Esophagus (tissue), 2 donors: ENCODE measurements around the gene ASB10. TPM values are rescaled to one million over a fixed set of nuclear protein-coding genes. Genes with fewer than 3 reads are reported as not detected.

Source experiments
- H3K27ac ChIP-seq, 2 donors: one replicate each; pipeline ENCODE4 v1.5.1; 2013; ENCODE audit warnings: low read depth in 2 of 2, mild to moderate bottlenecking in 2 of 2, inconsistent platforms in 1 of 2, low read length in 1 of 2, moderate library complexity in 1 of 2
- H3K27me3 ChIP-seq, 2 donors: one replicate each; pipeline ENCODE4 v1.6.1; 2013; ENCODE audit warnings: low read length in 2 of 2, control low read depth in 1 of 2, mild to moderate bottlenecking in 1 of 2; ENCODE audit not compliant: insufficient read depth in 2 of 2, control insufficient read depth in 1 of 2
- H3K36me3 ChIP-seq, 2 donors: one replicate each; pipeline ENCODE4 v1.6.1; 2013; ENCODE audit warnings: low read length in 1 of 2; ENCODE audit not compliant: control insufficient read depth in 2 of 2, insufficient read depth in 2 of 2
- H3K4me1 ChIP-seq, 2 donors: one replicate each; pipeline ENCODE4 v1.6.1; 2013; ENCODE audit warnings: low read length in 1 of 2; ENCODE audit not compliant: control insufficient read depth in 2 of 2, insufficient read depth in 2 of 2
- H3K4me3 ChIP-seq, 2 donors: one replicate each; pipeline ENCODE4 v1.5.1; 2013; ENCODE audit warnings: low read length in 2 of 2, mild to moderate bottlenecking in 2 of 2, low read depth in 1 of 2, moderate library complexity in 1 of 2
- H3K9me3 ChIP-seq, 2 donors: one replicate each; pipeline ENCODE4 v1.6.1; 2013; ENCODE audit warnings: mild to moderate bottlenecking in 2 of 2, low read depth in 1 of 2, low read length in 1 of 2, moderate library complexity in 1 of 2; ENCODE audit not compliant: control insufficient read depth in 2 of 2, insufficient read depth in 1 of 2
- WGBS, 2 donors: extraction: QIAGEN DNeasy Blood & Tissue Kit; methylation state at CpG; one replicate each; pipeline ENCODE4 v1.1.7; 2013; 5-methylcytosine and 5-hydroxymethylcytosine counted together
- polyA plus RNA-seq, 2 donors: library from polyadenylated mRNA; stranded (reverse); fragments of 200-250 nt; gene quantifications; one replicate each; pipeline ENCODE4 v1.2.3, GENCODE V29; 2013
- donor health status: healthy with polysubstance abuse.
- donor health status: Bipolar disorder and iron deficiency.

The ASB10 gene
- polyA plus RNA-seq, 2 donors: 0.01 TPM; not detected in 1

- Histone ChIP-seq H3K4me1 (no peaks in the 10 kb centered on the region), H3K27me3 (peaks cover 0 to 5% of the 10 kb centered on the region in 2 donors), H3K9me3 (no peaks in the 10 kb centered on the region), H3K27ac (no peak overlapping the region), H3K4me3 (no peak overlapping the region), H3K36me3 (no peaks in the 10 kb centered on the region)
- WGBS, 2 donors: 92 to 94% methylated on average over 9 of the region's 9 CpGs
Observed at GRCh38 chr7:151202836-151203235, 15.8 kb upstream of the ASB10 start.

GRCh38 chr7:151201751-151202150 is 14.7 kb upstream of the ASB10 start:
- Histone ChIP-seq H3K4me1 (no peaks in the 10 kb centered on the region), H3K27ac (no peak overlapping the region), H3K36me3 (no peaks in the 10 kb centered on the region), H3K9me3 (no peaks in the 10 kb centered on the region), H3K27me3 (peaks cover 0 to 5% of the 10 kb centered on the region in 2 donors), H3K4me3 (no peak overlapping the region)
- 80 to 87% methylated on average over 4 of the region's 4 CpGs for WGBS, 2 donors

GRCh38 chr7:151201344-151201743 is 14.3 kb upstream of the ASB10 start:
- H3K4me3 ChIP-seq: no peak overlapping the region
- H3K27ac ChIP-seq: no peak overlapping the region
- WGBS, 2 donors: 82 to 85% methylated on average over 3 of the region's 3 CpGs
- H3K27me3 ChIP-seq: peaks cover 0 to 5% of the 10 kb centered on the region in 2 donors
- no peaks in the 10 kb centered on the region for H3K36me3 ChIP-seq
- no peaks in the 10 kb centered on the region for H3K4me1 ChIP-seq
- no peaks in the 10 kb centered on the region for H3K9me3 ChIP-seq

- Histone ChIP-seq H3K36me3 (no peaks in the 10 kb centered on the region), H3K27ac (no peak overlapping the region), H3K4me1 (peaks cover 0 to 2% of the 10 kb centered on the region in 2 donors), H3K27me3 (no peaks in the 10 kb centered on the region), H3K4me3 (no peak overlapping the region), H3K9me3 (no peaks in the 10 kb centered on the region)
- WGBS, 2 donors: 48 to 59% methylated on average over 28 to 30 of the region's 30 CpGs
Observed at GRCh38 chr7:151198945-151199848, 12.1 kb upstream of the ASB10 start.

- Histone ChIP-seq H3K9me3 (no peaks in the 10 kb centered on the region), H3K27me3 (no peaks in the 10 kb centered on the region), H3K4me1 (peaks cover 0 to 2% of the 10 kb centered on the region in 2 donors)
Observed at GRCh38 chr7:151197932-151198331, 10.9 kb upstream of the ASB10 start.

DNA sequence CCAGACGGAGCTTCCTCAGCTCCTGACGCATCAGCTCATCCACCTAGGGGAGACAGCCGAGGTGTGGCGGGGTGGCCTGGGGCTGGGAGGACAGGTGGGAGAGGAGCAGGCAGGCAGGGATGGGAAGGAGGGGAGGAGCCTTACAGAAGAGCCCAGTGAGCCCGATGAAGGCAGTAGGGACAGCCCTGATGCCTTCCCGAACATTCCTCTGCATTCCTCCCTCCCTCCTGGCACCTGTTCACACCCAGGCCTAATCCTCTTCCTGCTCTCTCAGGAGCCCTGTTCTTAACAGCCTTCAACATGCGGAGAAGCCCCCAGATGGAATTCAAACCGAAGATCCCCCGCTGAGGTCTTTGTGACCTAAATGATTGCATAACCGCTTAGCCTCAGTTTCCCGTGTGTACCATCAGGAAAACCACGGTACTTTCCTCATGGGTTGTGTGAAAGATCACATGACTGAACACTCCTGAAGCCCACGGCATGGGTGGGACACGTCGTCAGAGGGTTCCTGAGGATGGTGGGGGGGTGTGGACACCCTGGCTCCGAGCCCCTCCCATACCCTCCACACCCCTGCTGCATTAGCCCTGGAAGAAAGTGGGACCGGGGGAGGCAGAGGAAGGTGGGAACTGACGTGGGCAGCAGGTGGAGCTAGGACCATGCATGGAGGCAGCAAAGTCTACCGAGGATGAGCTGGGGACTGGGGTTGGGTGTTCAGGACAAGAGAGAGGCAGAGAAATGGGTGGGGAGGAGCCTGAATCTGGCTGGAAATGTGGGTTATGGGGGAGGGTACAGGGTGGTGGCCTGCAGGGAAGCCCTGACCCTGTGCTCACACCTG is 8.8 kb upstream of the ASB10 start:
- Histone ChIP-seq H3K36me3 (no peaks in the 10 kb centered on the region), H3K27me3 (no peaks in the 10 kb centered on the region), H3K9me3 (no peaks in the 10 kb centered on the region), H3K27ac (no peak overlapping the region), H3K4me3 (no peak overlapping the region), H3K4me1 (peaks cover 0 to 2% of the 10 kb centered on the region in 2 donors)
- WGBS, 2 donors: 46 to 49% methylated on average over 19 of the region's 19 CpGs

More at GRCh38 chr7:151197932-151198331, 10.9 kb upstream of the ASB10 start:
- no peaks in the 10 kb centered on the region for H3K36me3 ChIP-seq
- no peak overlapping the region for H3K27ac ChIP-seq
- H3K4me3 ChIP-seq: no peak overlapping the region

- Histone ChIP-seq H3K4me1 (peaks cover 0 to 2% of the 10 kb centered on the region in 2 donors), H3K4me3 (no peak overlapping the region), H3K27me3 (no peaks in the 10 kb centered on the region), H3K27ac (no peak overlapping the region), H3K9me3 (no peaks in the 10 kb centered on the region), H3K36me3 (no peaks in the 10 kb centered on the region)
- WGBS, 2 donors: 67 to 77% methylated on average over 7 of the region's 7 CpGs
Observed at GRCh38 chr7:151194188-151194587, 7.1 kb upstream of the ASB10 start.

GRCh38 chr7:151193203-151193978 is 6.3 kb upstream of the ASB10 start:
- peaks cover 0 to 2% of the 10 kb centered on the region in 2 donors for H3K4me1 ChIP-seq
- H3K4me3 ChIP-seq: no peak overlapping the region
- no peaks in the 10 kb centered on the region for H3K27me3 ChIP-seq
- no peaks in the 10 kb centered on the region for H3K9me3 ChIP-seq
- no peak overlapping the region for H3K27ac ChIP-seq
- 89% methylated on average over 14 of the region's 14 CpGs for WGBS, 2 donors
- H3K36me3 ChIP-seq: no peaks in the 10 kb centered on the region

DNA sequence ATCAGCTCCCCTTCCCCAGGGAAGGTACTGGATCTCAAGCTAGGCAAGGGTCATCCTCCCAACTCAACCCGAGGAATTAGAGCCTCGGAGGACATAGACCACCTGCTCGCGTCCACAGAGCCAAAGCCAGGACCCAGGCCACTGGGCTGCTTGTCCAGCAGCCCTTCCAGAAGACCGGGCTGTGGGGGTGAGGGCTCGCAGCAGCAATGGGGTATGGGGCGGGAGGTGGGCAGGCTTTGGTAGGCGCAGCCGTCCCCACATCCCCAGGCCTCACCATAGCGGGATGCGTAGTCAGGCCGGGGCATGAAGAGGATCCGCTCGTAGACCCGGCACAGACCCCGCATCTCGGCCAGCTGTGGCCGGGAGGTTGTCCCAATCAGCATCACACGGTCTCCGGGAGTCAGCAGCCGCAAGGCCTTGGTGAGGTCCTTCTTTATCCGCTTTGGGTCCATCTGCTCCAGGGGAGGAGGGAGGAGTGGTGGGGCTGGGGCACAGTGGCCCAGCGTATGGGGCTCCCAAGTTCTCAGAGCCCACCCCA is 5.0 kb upstream of the ASB10 start:
- H3K27me3 ChIP-seq: no peaks in the 10 kb centered on the region
- WGBS, 2 donors: 94 to 95% methylated on average over 23 of the region's 23 CpGs
- H3K36me3 ChIP-seq: no peaks in the 10 kb centered on the region
- H3K4me1 ChIP-seq: peaks cover 0 to 2% of the 10 kb centered on the region in 2 donors
- no peak overlapping the region for H3K4me3 ChIP-seq
- H3K9me3 ChIP-seq: no peaks in the 10 kb centered on the region
- no peak overlapping the region for H3K27ac ChIP-seq
